ENCODE results near the gene EYA2.

The EYA2 gene

GRCh38 chr20:47102629-47103028, 208.0 kb downstream of the EYA2 start:
- no peak for DNase-seq (ENCODE audit: extremely low spot score)
- ChIA-PET CTCF (interaction anchor here (0.6 to 0.8 kb wide), 2 partner anchors 347 to 394 kb away, joined by 3 read pairs; no protein-coding TSS in a partner anchor), POLR2A (no interaction called here)
- no peak for TF ChIP-seq ZNF384 (IDR thresholded peaks at IDR 0.05)
- TF ChIP-seq CTBP1 (IDR thresholded peaks at IDR 0.05; ENCODE audit: borderline replicate concordance), result no peak
- no peak for TF ChIP-seq ARNT (IDR thresholded peaks at IDR 0.05)
- no peak for TF ChIP-seq TARDBP (IDR thresholded peaks at IDR 0.05)
- TF ChIP-seq, protein P1, sequence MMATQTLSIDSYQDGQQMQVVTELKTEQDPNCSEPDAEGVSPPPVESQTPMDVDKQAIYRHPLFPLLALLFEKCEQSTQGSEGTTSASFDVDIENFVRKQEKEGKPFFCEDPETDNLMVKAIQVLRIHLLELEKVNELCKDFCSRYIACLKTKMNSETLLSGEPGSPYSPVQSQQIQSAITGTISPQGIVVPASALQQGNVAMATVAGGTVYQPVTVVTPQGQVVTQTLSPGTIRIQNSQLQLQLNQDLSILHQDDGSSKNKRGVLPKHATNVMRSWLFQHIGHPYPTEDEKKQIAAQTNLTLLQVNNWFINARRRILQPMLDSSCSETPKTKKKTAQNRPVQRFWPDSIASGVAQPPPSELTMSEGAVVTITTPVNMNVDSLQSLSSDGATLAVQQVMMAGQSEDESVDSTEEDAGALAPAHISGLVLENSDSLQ (IDR thresholded peaks at IDR 0.05), result no peak
- no peak for TF ChIP-seq FOXM1 (IDR thresholded peaks at IDR 0.05; ENCODE audit: borderline replicate concordance)
- no peak for TF ChIP-seq FOXA1 (IDR thresholded peaks at IDR 0.05)
- no peak for TF ChIP-seq ELF4 (IDR thresholded peaks at IDR 0.05)
- no peak for TF ChIP-seq BHLHE40 (IDR thresholded peaks at IDR 0.05; ENCODE audit: borderline replicate concordance)
- TF ChIP-seq L3MBTL2 (conservative IDR thresholded peaks at IDR 0.05), result no peak
- TF ChIP-seq HDGF (IDR thresholded peaks at IDR 0.05; ENCODE audit: borderline replicate concordance), result no peak
- no peak for TF ChIP-seq SP1 (IDR thresholded peaks at IDR 0.05)
- TF ChIP-seq FOXK2 (IDR thresholded peaks at IDR 0.05), result no peak
- TF ChIP-seq SUZ12 (IDR thresholded peaks at IDR 0.05), result no peak
- no peak for TF ChIP-seq NFRKB (IDR thresholded peaks at IDR 0.05)
- no peak for TF ChIP-seq LEF1 (IDR thresholded peaks at IDR 0.05; ENCODE audit: borderline replicate concordance)

DNA sequence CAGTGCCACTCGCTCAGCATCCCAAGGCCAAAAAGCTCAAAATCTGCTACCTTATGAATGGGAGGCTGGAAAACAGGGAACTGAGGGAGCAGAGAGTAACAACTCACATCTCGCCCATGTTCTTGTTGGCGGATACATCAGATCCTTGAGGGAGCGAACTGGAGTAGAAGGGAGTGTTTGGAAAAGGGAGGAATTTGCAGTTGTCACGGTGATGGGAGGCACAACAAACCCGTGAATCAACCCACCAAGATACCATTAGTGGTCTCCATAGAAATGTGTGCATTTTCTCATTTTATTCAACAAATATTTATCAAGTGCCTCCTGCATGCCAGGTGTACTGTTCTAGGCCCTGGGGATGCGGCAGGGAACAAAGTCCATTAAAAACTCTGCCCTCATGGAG, 212.1 kb downstream of the EYA2 start:
- ChIA-PET POLR2A (no interaction called here), CTCF (no interaction called here)
- no peak for DNase-seq (ENCODE audit: extremely low spot score)
- TF ChIP-seq ARNT (IDR thresholded peaks at IDR 0.05), result no peak
- no peak for TF ChIP-seq FOXM1 (IDR thresholded peaks at IDR 0.05; ENCODE audit: borderline replicate concordance)
- TF ChIP-seq LEF1 (IDR thresholded peaks at IDR 0.05; ENCODE audit: borderline replicate concordance), result no peak
- TF ChIP-seq TARDBP (IDR thresholded peaks at IDR 0.05), result no peak
- TF ChIP-seq BHLHE40 (IDR thresholded peaks at IDR 0.05; ENCODE audit: borderline replicate concordance), result no peak
- no peak for TF ChIP-seq ELF4 (IDR thresholded peaks at IDR 0.05)
- no peak for TF ChIP-seq HDGF (IDR thresholded peaks at IDR 0.05; ENCODE audit: borderline replicate concordance)
- no peak for TF ChIP-seq CTBP1 (IDR thresholded peaks at IDR 0.05; ENCODE audit: borderline replicate concordance)
- no peak for TF ChIP-seq SP1 (IDR thresholded peaks at IDR 0.05)
- TF ChIP-seq ZNF384 (IDR thresholded peaks at IDR 0.05), result no peak
- TF ChIP-seq FOXA1 (IDR thresholded peaks at IDR 0.05), result no peak
- no peak for TF ChIP-seq FOXK2 (IDR thresholded peaks at IDR 0.05)
- TF ChIP-seq, protein P1 (IDR thresholded peaks at IDR 0.05), result no peak
- TF ChIP-seq SUZ12 (IDR thresholded peaks at IDR 0.05), result no peak
- no peak for TF ChIP-seq NFRKB (IDR thresholded peaks at IDR 0.05)
- TF ChIP-seq L3MBTL2 (conservative IDR thresholded peaks at IDR 0.05), result no peak

GRCh38 chr20:47108994-47109393, 214.4 kb downstream of the EYA2 start:
- CTCF ChIA-PET, result no interaction called here
- no peak for DNase-seq (ENCODE audit: extremely low spot score)
- POLR2A ChIA-PET, result no interaction called here
- no peak for TF ChIP-seq SP1 (IDR thresholded peaks at IDR 0.05)
- TF ChIP-seq BHLHE40 (IDR thresholded peaks at IDR 0.05; ENCODE audit: borderline replicate concordance), result no peak
- no peak for TF ChIP-seq ELF4 (IDR thresholded peaks at IDR 0.05)
- no peak for TF ChIP-seq ARNT (IDR thresholded peaks at IDR 0.05)
- TF ChIP-seq, protein P1 (IDR thresholded peaks at IDR 0.05), result no peak
- no peak for TF ChIP-seq NFRKB (IDR thresholded peaks at IDR 0.05)
- no peak for TF ChIP-seq CTBP1 (IDR thresholded peaks at IDR 0.05; ENCODE audit: borderline replicate concordance)
- TF ChIP-seq SUZ12 (IDR thresholded peaks at IDR 0.05), result no peak
- no peak for TF ChIP-seq ZNF384 (IDR thresholded peaks at IDR 0.05)
- no peak for TF ChIP-seq FOXM1 (IDR thresholded peaks at IDR 0.05; ENCODE audit: borderline replicate concordance)
- TF ChIP-seq TARDBP (IDR thresholded peaks at IDR 0.05), result no peak
- TF ChIP-seq FOXA1 (IDR thresholded peaks at IDR 0.05), result no peak
- no peak for TF ChIP-seq LEF1 (IDR thresholded peaks at IDR 0.05; ENCODE audit: borderline replicate concordance)
- no peak for TF ChIP-seq HDGF (IDR thresholded peaks at IDR 0.05; ENCODE audit: borderline replicate concordance)
- no peak for TF ChIP-seq FOXK2 (IDR thresholded peaks at IDR 0.05)
- no peak for TF ChIP-seq L3MBTL2 (conservative IDR thresholded peaks at IDR 0.05)

GRCh38 chr20:47110819-47111218, 216.2 kb downstream of the EYA2 start:
- ChIA-PET POLR2A (no interaction called here), CTCF (no interaction called here)
- no peak for DNase-seq (ENCODE audit: extremely low spot score)
- TF ChIP-seq ARNT (IDR thresholded peaks at IDR 0.05), result no peak
- TF ChIP-seq CTBP1 (IDR thresholded peaks at IDR 0.05; ENCODE audit: borderline replicate concordance), result no peak
- no peak for TF ChIP-seq SP1 (IDR thresholded peaks at IDR 0.05)
- no peak for TF ChIP-seq BHLHE40 (IDR thresholded peaks at IDR 0.05; ENCODE audit: borderline replicate concordance)
- TF ChIP-seq SUZ12 (IDR thresholded peaks at IDR 0.05), result no peak
- TF ChIP-seq, protein P1 (IDR thresholded peaks at IDR 0.05), result no peak
- TF ChIP-seq NFRKB (IDR thresholded peaks at IDR 0.05), result no peak
- TF ChIP-seq ZNF384 (IDR thresholded peaks at IDR 0.05), result no peak
- no peak for TF ChIP-seq TARDBP (IDR thresholded peaks at IDR 0.05)
- TF ChIP-seq L3MBTL2 (conservative IDR thresholded peaks at IDR 0.05), result no peak
- no peak for TF ChIP-seq HDGF (IDR thresholded peaks at IDR 0.05; ENCODE audit: borderline replicate concordance)
- TF ChIP-seq FOXM1 (IDR thresholded peaks at IDR 0.05; ENCODE audit: borderline replicate concordance), result no peak
- TF ChIP-seq FOXA1 (IDR thresholded peaks at IDR 0.05), result no peak
- TF ChIP-seq FOXK2 (IDR thresholded peaks at IDR 0.05), result no peak
- no peak for TF ChIP-seq LEF1 (IDR thresholded peaks at IDR 0.05; ENCODE audit: borderline replicate concordance)
- no peak for TF ChIP-seq ELF4 (IDR thresholded peaks at IDR 0.05)

GRCh38 chr20:47111576-47111975, 216.9 kb downstream of the EYA2 start:
- no peak for TF ChIP-seq FOXM1 (IDR thresholded peaks at IDR 0.05; ENCODE audit: borderline replicate concordance)
- no peak for TF ChIP-seq NFRKB (IDR thresholded peaks at IDR 0.05)
- no peak for TF ChIP-seq FOXK2 (IDR thresholded peaks at IDR 0.05)
- no peak for TF ChIP-seq SP1 (IDR thresholded peaks at IDR 0.05)
- no peak for TF ChIP-seq HDGF (IDR thresholded peaks at IDR 0.05; ENCODE audit: borderline replicate concordance)
- TF ChIP-seq, protein P1 (IDR thresholded peaks at IDR 0.05), result no peak
- no peak for TF ChIP-seq ARNT (IDR thresholded peaks at IDR 0.05)
- TF ChIP-seq FOXA1 (IDR thresholded peaks at IDR 0.05), result no peak
- no peak for TF ChIP-seq ELF4 (IDR thresholded peaks at IDR 0.05)
- no peak for TF ChIP-seq BHLHE40 (IDR thresholded peaks at IDR 0.05; ENCODE audit: borderline replicate concordance)
- no peak for TF ChIP-seq CTBP1 (IDR thresholded peaks at IDR 0.05; ENCODE audit: borderline replicate concordance)
- TF ChIP-seq LEF1 (IDR thresholded peaks at IDR 0.05; ENCODE audit: borderline replicate concordance), result no peak
- no peak for TF ChIP-seq SUZ12 (IDR thresholded peaks at IDR 0.05)
- TF ChIP-seq TARDBP (IDR thresholded peaks at IDR 0.05), result no peak
- TF ChIP-seq L3MBTL2 (conservative IDR thresholded peaks at IDR 0.05), result no peak
- CTCF ChIA-PET, result interaction anchor here (0.7 kb wide), 1 partner anchor 50 kb away, joined by 3 read pairs; no protein-coding TSS in a partner anchor
- POLR2A ChIA-PET, result no interaction called here
- DNase-seq (ENCODE audit: extremely low spot score), result no peak

All from HEK293T (cell line).